Activated T-cell treated with anti-CD3 and anti-CD28 coated beads, Interleukin-2, amount 50 U/mL, for 1 hour (primary cell): ENCODE data around the gene ABLIM1.

Experiments
- DNase-seq: peaks from one replicate; pipeline ENCODE4 v3.0.0-alpha.2; 2020

The ABLIM1 gene

GRCh38 chr10:114542373-114542772 lies 115.7 kb downstream of the ABLIM1 start:
- no peak for DNase-seq

GRCh38 chr10:114541797-114542160 lies 116.3 kb downstream of the ABLIM1 start:
- no peak for DNase-seq

- DNase-seq: peak; percentile 73
These were observed 116.8 kb downstream of the ABLIM1 start for GRCh38 chr10:114541081-114541796.

- DNase-seq: no peak
These were observed 117.8 kb downstream of the ABLIM1 start for GRCh38 chr10:114540236-114540635.

GRCh38 chr10:114539623-114540022 lies 118.5 kb downstream of the ABLIM1 start:
- no peak for DNase-seq

GRCh38 chr10:114538181-114538906 lies 119.7 kb downstream of the ABLIM1 start:
- DNase-seq: peak; percentile 68

GRCh38 chr10:114537736-114538135 lies 120.3 kb downstream of the ABLIM1 start:
- DNase-seq: no peak

GRCh38 chr10:114534571-114534981 lies 123.5 kb downstream of the ABLIM1 start:
- no peak for DNase-seq

- no peak for DNase-seq
These were observed 125.8 kb downstream of the ABLIM1 start for GRCh38 chr10:114532226-114532625.

GRCh38 chr10:114526504-114527238 lies 131.4 kb downstream of the ABLIM1 start:
- peak; percentile 84 for DNase-seq

- DNase-seq: no peak
These were observed 132.0 kb downstream of the ABLIM1 start for GRCh38 chr10:114526126-114526503.

- no peak for DNase-seq
These were observed 132.6 kb downstream of the ABLIM1 start for GRCh38 chr10:114525368-114525949.

GRCh38 chr10:114523876-114524275 lies 134.2 kb downstream of the ABLIM1 start:
- DNase-seq: no peak

- DNase-seq: no peak
These were observed 136.8 kb downstream of the ABLIM1 start for GRCh38 chr10:114521255-114521654.

- DNase-seq: no peak
These were observed 137.6 kb downstream of the ABLIM1 start for GRCh38 chr10:114520453-114520852.

- no peak for DNase-seq
These were observed 138.2 kb downstream of the ABLIM1 start for GRCh38 chr10:114519756-114520293.

GRCh38 chr10:114519306-114519669 lies 138.8 kb downstream of the ABLIM1 start:
- no peak for DNase-seq

GRCh38 chr10:114518401-114519305 lies 139.4 kb downstream of the ABLIM1 start:
- no peak for DNase-seq

GRCh38 chr10:114517368-114518250 lies 140.5 kb downstream of the ABLIM1 start:
- DNase-seq: no peak

- no peak for DNase-seq
These were observed 141.7 kb downstream of the ABLIM1 start for GRCh38 chr10:114516356-114516755.

- no peak for DNase-seq
These were observed 142.7 kb downstream of the ABLIM1 start for GRCh38 chr10:114515298-114515914.
